Transverse colon (tissue), 4 donors: ENCODE measurements around the gene ENTPD1. TPM values are rescaled to one million over a fixed set of nuclear protein-coding genes. Genes with fewer than 3 reads are reported as not detected.
A peak's percentile ranks its signal among the peaks of the same experiment; 100 is the strongest.

ENCODE experiments used
- DNase-seq: peaks from one replicate; pipeline ENCODE4 v3.0.0-alpha.2; 2019
- H3K27ac ChIP-seq, 4 donors: fragments of 200-600 bp; sonication (generic); 2 replicates each; pipeline ENCODE4 v1.5.1; 2016 to 2018; ENCODE audit warnings: inconsistent platforms in 4 of 4
- H3K27me3 ChIP-seq: fragments of 200-600 bp; sonication (generic); 2 replicates; pipeline ENCODE4 v1.5.1; 2017; ENCODE audit warnings: inconsistent platforms
- H3K36me3 ChIP-seq, 4 donors: fragments of 200-600 bp; sonication (generic); 2 replicates each; pipeline ENCODE4 v1.5.1; 2017 to 2019; ENCODE audit warnings: inconsistent platforms in 4 of 4
- H3K4me1 ChIP-seq, 4 donors: fragments of 200-600 bp; sonication (generic); 2 replicates each; pipeline ENCODE4 v1.5.1; 2017 to 2020; ENCODE audit warnings: inconsistent platforms in 4 of 4
- H3K4me3 ChIP-seq, 4 donors: fragments of 200-600 bp; sonication (generic); 1 replicate in 1 of 4; 2 replicates in 3 of 4; pipeline versions ENCODE4 v1.5.1 to v1.6.1; 2017 to 2019; ENCODE audit warnings: inconsistent platforms in 4 of 4
- H3K9me3 ChIP-seq, 2 donors: fragments of 200-600 bp; sonication (generic); 2 replicates each; pipeline ENCODE4 v1.5.1; 2017 to 2019; ENCODE audit warnings: inconsistent platforms in 2 of 2
- EP300 ChIP-seq: sonication (generic); formaldehyde crosslinking; IDR thresholded peaks from one replicate; pipeline ENCODE4 v1.6.1; 2017; ENCODE audit warnings: antibody characterized with exemption, low read depth
- POLR2A ChIP-seq: fragments of 450-650 bp; IDR thresholded peaks from one replicate; pipeline ENCODE4 v1.6.1; 2016; ENCODE audit warnings: antibody characterized with exemption, mild to moderate bottlenecking, moderate library complexity
- POLR2AphosphoS5 ChIP-seq, 3 donors: sonication (generic); formaldehyde crosslinking; IDR thresholded peaks; one replicate each; pipeline ENCODE4 v1.6.1; 2016; ENCODE audit warnings: antibody characterized with exemption in 3 of 3
- WGBS, 2 donors: methylation state at CpG; one replicate each; pipeline ENCODE4 v1.1.5; 2018; ENCODE audit warnings: low coverage in 1 of 2; 5-methylcytosine and 5-hydroxymethylcytosine counted together
- in situ Hi-C, 4 donors: fragments of 200-750 bp; cut with MboI; loops; one replicate each; pipeline versions ENCODE4 v1.15.0 to v1.15.1; 2017; ENCODE audit warnings: low sequenced_read_pairs in 3 of 4, low pct_ligation_motif_present in 1 of 4, low pct_unique_long_range_greater_than_20kb in 1 of 4
- intact Hi-C: fragments of 100-400 bp; cut with DNase I; formaldehyde crosslinking; loops from one replicate; pipeline ENCODE4 v1.15.1; 2023; ENCODE audit warnings: low total_unique reads
- total RNA-seq, 4 donors: library from RNA; depleted of rRNA; stranded (reverse); fragments of >200 nt; gene quantifications; one replicate each; pipeline ENCODE4 v1.1.0, GENCODE V29; 2016
- TF ChIP-seq, protein P1 (sequence below), 5 experiments: fragments of 200-600 bp in 3 of 5; fragments of 450-650 bp in 2 of 5; sonication (generic) in 3 of 5; IDR thresholded peaks; 1 replicate in 2 of 5; 2 replicates in 3 of 5; pipeline ENCODE4 v1.5.1; 2016 to 2017; ENCODE audit warnings: antibody characterized with exemption in 5 of 5, inconsistent platforms in 3 of 5, mild to moderate bottlenecking in 2 of 5, moderate library complexity in 1 of 5

The ENTPD1 gene
- total RNA-seq, 4 donors from 2014 or later, result 5.1 to 35.6 (median 11.0) TPM

- H3K4me3 ChIP-seq, result no peak overlapping the region
- no peak overlapping the region for H3K27ac ChIP-seq
- no peaks in the 10 kb centered on the region for H3K9me3 ChIP-seq
- in situ Hi-C loops, result no loop called here
- H3K36me3 ChIP-seq, result no peaks in the 10 kb centered on the region
- no peaks in the 10 kb centered on the region for H3K27me3 ChIP-seq
- intact Hi-C loops, result no loop called here
- 45 to 73% methylated on average over 5 to 7 of the region's 7 CpGs for WGBS, 2 donors
- no peak for TF ChIP-seq POLR2AphosphoS5 (IDR thresholded peaks at IDR 0.05)
- TF ChIP-seq, protein P1, sequence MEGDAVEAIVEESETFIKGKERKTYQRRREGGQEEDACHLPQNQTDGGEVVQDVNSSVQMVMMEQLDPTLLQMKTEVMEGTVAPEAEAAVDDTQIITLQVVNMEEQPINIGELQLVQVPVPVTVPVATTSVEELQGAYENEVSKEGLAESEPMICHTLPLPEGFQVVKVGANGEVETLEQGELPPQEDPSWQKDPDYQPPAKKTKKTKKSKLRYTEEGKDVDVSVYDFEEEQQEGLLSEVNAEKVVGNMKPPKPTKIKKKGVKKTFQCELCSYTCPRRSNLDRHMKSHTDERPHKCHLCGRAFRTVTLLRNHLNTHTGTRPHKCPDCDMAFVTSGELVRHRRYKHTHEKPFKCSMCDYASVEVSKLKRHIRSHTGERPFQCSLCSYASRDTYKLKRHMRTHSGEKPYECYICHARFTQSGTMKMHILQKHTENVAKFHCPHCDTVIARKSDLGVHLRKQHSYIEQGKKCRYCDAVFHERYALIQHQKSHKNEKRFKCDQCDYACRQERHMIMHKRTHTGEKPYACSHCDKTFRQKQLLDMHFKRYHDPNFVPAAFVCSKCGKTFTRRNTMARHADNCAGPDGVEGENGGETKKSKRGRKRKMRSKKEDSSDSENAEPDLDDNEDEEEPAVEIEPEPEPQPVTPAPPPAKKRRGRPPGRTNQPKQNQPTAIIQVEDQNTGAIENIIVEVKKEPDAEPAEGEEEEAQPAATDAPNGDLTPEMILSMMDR (IDR thresholded peaks at IDR 0.05), result peak; percentile 36 to 50 (median 49)
- DNase-seq, result peak; percentile 18
- no peaks in the 10 kb centered on the region for H3K4me1 ChIP-seq
Observed at GRCh38 chr10:95864906-95865813, 109.2 kb downstream of the ENTPD1 start.

DNA sequence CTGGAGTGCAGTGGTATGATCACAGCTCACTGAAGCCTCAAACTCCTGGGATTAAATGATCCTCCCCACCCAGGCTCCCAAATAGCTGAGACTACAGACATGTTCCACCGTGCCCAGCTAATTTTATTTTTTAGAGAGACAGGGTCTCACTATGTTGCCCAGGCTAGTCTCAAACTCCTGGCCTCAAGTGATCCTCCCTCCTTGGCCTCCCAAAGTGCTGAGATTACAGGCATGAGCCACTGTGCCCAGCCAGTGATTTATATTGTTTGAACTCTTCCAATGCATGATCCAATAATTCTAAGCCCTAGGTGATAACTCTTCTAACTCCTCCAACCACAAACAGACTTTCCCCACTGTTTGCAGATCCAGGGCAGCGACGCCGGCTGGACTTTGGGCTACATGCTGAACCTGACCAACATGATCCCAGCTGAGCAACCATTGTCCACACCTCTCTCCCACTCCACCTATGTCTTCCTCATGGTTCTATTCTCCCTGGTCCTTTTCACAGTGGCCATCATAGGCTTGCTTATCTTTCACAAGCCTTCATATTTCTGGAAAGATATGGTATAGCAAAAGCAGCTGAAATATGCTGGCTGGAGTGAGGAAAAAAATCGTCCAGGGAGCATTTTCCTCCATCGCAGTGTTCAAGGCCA lies 110.0 kb downstream of the ENTPD1 start:
- in situ Hi-C loops (no loop called here), intact Hi-C loops (no loop called here)
- Histone ChIP-seq H3K36me3 (no peaks in the 10 kb centered on the region), H3K4me1 (no peaks in the 10 kb centered on the region), H3K27me3 (no peaks in the 10 kb centered on the region), H3K4me3 (no peak overlapping the region), H3K9me3 (no peaks in the 10 kb centered on the region), H3K27ac (no peak overlapping the region)
- TF ChIP-seq, protein P1 (IDR thresholded peaks at IDR 0.05), result no peak
- DNase-seq, result no peak
- 54 to 67% methylated on average over 5 to 6 of the region's 6 CpGs for WGBS, 2 donors

DNA sequence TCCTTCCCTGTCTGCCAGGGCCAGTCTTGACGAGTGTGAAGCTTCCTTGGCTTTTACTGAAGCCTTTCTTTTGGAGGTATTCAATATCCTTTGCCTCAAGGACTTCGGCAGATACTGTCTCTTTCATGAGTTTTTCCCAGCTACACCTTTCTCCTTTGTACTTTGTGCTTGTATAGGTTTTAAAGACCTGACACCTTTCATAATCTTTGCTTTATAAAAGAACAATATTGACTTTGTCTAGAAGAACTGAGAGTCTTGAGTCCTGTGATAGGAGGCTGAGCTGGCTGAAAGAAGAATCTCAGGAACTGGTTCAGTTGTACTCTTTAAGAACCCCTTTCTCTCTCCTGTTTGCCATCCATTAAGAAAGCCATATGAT lies 110.5 kb downstream of the ENTPD1 start:
- Histone ChIP-seq H3K4me3 (no peak overlapping the region), H3K27ac (no peak overlapping the region), H3K36me3 (no peaks in the 10 kb centered on the region), H3K9me3 (no peaks in the 10 kb centered on the region), H3K4me1 (no peaks in the 10 kb centered on the region), H3K27me3 (no peaks in the 10 kb centered on the region)
- 33 to 53% methylated on average over 2 of the region's 2 CpGs for WGBS, 2 donors
- intact Hi-C loops (no loop called here), in situ Hi-C loops (no loop called here)
- no peak for DNase-seq
- no peak for TF ChIP-seq POLR2A
- TF ChIP-seq EP300, result no peak
- no peak for TF ChIP-seq POLR2AphosphoS5 (IDR thresholded peaks at IDR 0.05)
- TF ChIP-seq, protein P1 (IDR thresholded peaks at IDR 0.05), result no peak

DNA sequence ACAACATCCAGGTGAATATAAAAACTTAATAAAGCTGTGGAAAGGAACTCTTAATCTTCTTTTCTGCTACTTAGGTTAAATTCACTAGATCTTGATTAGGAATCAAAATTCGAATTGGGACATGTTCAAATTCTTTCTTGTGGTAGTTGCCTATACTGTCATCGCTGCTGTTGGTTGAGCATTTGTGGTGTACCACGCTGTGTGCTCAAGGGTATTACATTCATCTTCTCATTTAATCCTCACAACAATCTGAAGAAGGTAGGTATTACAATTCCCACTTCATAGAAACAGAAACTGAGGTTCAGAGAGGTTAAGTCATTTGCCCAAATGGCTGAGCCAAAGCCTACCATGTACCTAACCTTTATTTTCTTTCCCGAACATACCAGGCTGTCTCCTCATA lies 111.9 kb downstream of the ENTPD1 start:
- no peaks in the 10 kb centered on the region for H3K27me3 ChIP-seq
- no peak for DNase-seq
- no peaks in the 10 kb centered on the region for H3K36me3 ChIP-seq
- intact Hi-C loops, result no loop called here
- no peaks in the 10 kb centered on the region for H3K4me1 ChIP-seq
- in situ Hi-C loops, result no loop called here
- WGBS, 2 donors, result 85 to 94% methylated on average over 4 of the region's 4 CpGs
- TF ChIP-seq POLR2A (no peak), POLR2AphosphoS5 (IDR thresholded peaks at IDR 0.05) (no peak), EP300 (no peak)
- TF ChIP-seq, protein P1 (IDR thresholded peaks at IDR 0.05), result no peak
- no peak overlapping the region for H3K4me3 ChIP-seq
- H3K9me3 ChIP-seq, result no peaks in the 10 kb centered on the region
- no peak overlapping the region for H3K27ac ChIP-seq
